ENCODE results near the gene SPINK8.

DNA sequence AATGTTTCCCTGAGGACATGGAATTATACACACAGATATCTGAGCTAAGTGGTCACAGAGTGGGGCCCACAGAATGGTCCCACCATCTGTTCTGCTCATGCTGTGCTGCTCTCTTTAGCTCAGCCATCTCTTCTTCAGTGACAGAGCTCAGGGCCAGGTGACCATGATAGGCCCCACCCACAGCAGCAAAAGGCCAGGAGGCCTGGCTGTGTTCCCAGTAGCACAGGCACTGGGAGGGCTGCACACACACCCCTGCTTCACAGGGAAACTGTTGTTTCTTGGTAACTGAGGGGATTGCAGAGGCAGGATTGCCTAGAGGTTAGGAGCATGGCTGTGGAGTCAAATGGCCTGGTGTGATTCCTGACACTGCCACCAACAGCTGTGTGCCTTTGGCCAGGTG is 33.7 kb upstream of the SPINK8 start:
- TF ChIP-seq TEAD4 (IDR thresholded peaks at IDR 0.05; ENCODE audit: low read depth, low read length): no peak
- TF ChIP-seq CTCF (IDR thresholded peaks at IDR 0.05; ENCODE audit: control extremely low read depth in 1 of 3, insufficient read depth in 1 of 3, low read depth in 1 of 3, low read length in 3 of 3): no peak
- no peak for TF ChIP-seq CREB1 (IDR thresholded peaks at IDR 0.05)
- no peak for TF ChIP-seq SIRT6 (IDR thresholded peaks at IDR 0.05; ENCODE audit: low read length)
- no peak for TF ChIP-seq POLR2A (IDR thresholded peaks at IDR 0.05; ENCODE audit: control extremely low read depth in 1 of 2, low read depth in 2 of 2, low read length in 2 of 2)
- no peak for TF ChIP-seq USF2 (IDR thresholded peaks at IDR 0.05; ENCODE audit: low read length)
- no peak for TF ChIP-seq POLR2AphosphoS5 (IDR thresholded peaks at IDR 0.05; ENCODE audit: low read depth, low read length)
